ENCODE data around the gene FNDC3B.

- TF ChIP-seq GATA3 (IDR thresholded peaks at IDR 0.05; ENCODE audit: low read depth, low read length): no peak
- TF ChIP-seq GATA2 (IDR thresholded peaks at IDR 0.05; ENCODE audit: low read depth, low read length): no peak
Observed at GRCh38 chr3:172143739-172144497, 104.5 kb downstream of the FNDC3B start.
